Lower lobe of right lung (tissue), 2 donors: ENCODE results near the gene CC2D1A. TPM values are rescaled to one million over a fixed set of nuclear protein-coding genes. Genes with fewer than 3 reads are reported as not detected.

Experiments used
- ATAC-seq, 2 donors: fragments of 200-7000 bp; cut with Tn5 transposase; one replicate each; pipeline ENCODE4 v1.9.1; 2020 to 2022; ENCODE audit warnings: mild to moderate bottlenecking in 2 of 2, moderate library complexity in 2 of 2
- DNase-seq: peaks from one replicate; pipeline ENCODE4 v3.0.0-alpha.2; 2020
- H3K27ac ChIP-seq: fragments of 200-600 bp; one replicate; pipeline ENCODE4 v1.8.0; 2022
- H3K27me3 ChIP-seq: fragments of 200-600 bp; one replicate; pipeline ENCODE4 v1.8.0; 2022; ENCODE audit warnings: low read depth
- H3K36me3 ChIP-seq: fragments of 200-600 bp; one replicate; pipeline ENCODE4 v1.8.0; 2022; ENCODE audit warnings: mild to moderate bottlenecking
- H3K4me1 ChIP-seq: fragments of 200-600 bp; one replicate; pipeline ENCODE4 v1.8.0; 2022
- H3K4me3 ChIP-seq: fragments of 200-600 bp; one replicate; pipeline ENCODE4 v1.8.0; 2022; ENCODE audit warnings: mild to moderate bottlenecking
- H3K9me3 ChIP-seq: fragments of 200-600 bp; one replicate; pipeline ENCODE4 v1.8.0; 2022
- CTCF ChIP-seq: fragments of 200-600 bp; IDR thresholded peaks from one replicate; pipeline ENCODE4 v1.8.0; 2022; ENCODE audit warnings: antibody characterized with exemption, mild to moderate bottlenecking
- intact Hi-C: fragments of 100-400 bp; cut with DNase I; formaldehyde crosslinking; loops from one replicate; pipeline ENCODE4 v1.11.0; 2022
- microRNA-seq: library from miRNA; unstranded; fragments of <30 nt; microRNA quantifications from one replicate; pipeline ENCODE4 v1.2.0, GENCODE V29; 2020; ENCODE audit warnings: borderline number of aligned reads
- total RNA-seq: library from RNA; stranded (reverse); fragmentation: NEBNext Ultra II Directional; extraction: Animal tissue kit (Norgen Biotek cat#: 25700); gene quantifications from one replicate; pipeline ENCODE4 v1.2.1, GENCODE V29; 2021
- donor health status: DM: no; HTN: yes; CAD: no; lungs with severe emphysema.

Gene CC2D1A
- total RNA-seq, 1 donor from 2014 or later = 32.4 TPM

GRCh38 chr19:13978351-13979243 is 72.6 kb downstream of the CC2D1A start:
- no peak for TF ChIP-seq CTCF
- H3K27me3 ChIP-seq = no peaks in the 10 kb centered on the region
- H3K4me1 ChIP-seq = peaks cover 17% of the 10 kb centered on the region
- H3K27ac ChIP-seq = peak overlapping the region; percentile 77
- H3K4me3 ChIP-seq = peak overlapping the region; percentile 57
- peaks cover 23% of the 10 kb centered on the region for H3K36me3 ChIP-seq
- H3K9me3 ChIP-seq = no peaks in the 10 kb centered on the region
- ATAC-seq = peak; percentile 86 to 87
- peak; percentile 86 for DNase-seq
- intact Hi-C loops = no loop called here

DNA sequence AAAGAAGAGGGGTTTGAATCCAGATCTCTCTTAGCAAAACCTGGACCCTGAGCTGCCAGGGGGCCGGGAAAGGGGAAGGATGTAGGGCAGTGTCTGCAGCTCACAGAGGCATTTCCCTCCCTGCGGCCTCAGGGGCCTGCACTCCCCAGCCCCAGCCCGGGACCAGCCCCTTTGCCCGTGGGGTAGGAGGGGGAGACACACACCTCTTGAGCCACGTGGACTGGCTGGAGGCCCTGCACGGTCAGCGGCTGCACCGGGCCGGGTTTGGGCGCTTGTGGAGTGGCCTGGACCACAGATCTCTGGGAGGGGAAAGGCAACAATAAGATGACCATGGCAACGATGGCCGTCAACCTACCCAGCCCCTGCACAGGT is 73.2 kb downstream of the CC2D1A start:
- H3K27me3 ChIP-seq = no peaks in the 10 kb centered on the region
- peaks cover 22% of the 10 kb centered on the region for H3K36me3 ChIP-seq
- H3K4me3 ChIP-seq = peak overlapping the region; percentile 57
- peaks cover 17% of the 10 kb centered on the region for H3K4me1 ChIP-seq
- intact Hi-C loops = no loop called here
- ATAC-seq = peak; percentile 4 to 10
- no peak for DNase-seq
- TF ChIP-seq CTCF = no peak
- H3K9me3 ChIP-seq = no peaks in the 10 kb centered on the region
- peak overlapping the region; percentile 77 for H3K27ac ChIP-seq

GRCh38 chr19:13979686-13980085 is 73.7 kb downstream of the CC2D1A start:
- no peaks in the 10 kb centered on the region for H3K27me3 ChIP-seq
- ATAC-seq = no peak
- peaks cover 22% of the 10 kb centered on the region for H3K36me3 ChIP-seq
- H3K4me1 ChIP-seq = peaks cover 20% of the 10 kb centered on the region
- intact Hi-C loops = no loop called here
- DNase-seq = no peak
- no peak for TF ChIP-seq CTCF
- H3K27ac ChIP-seq = peak overlapping the region; percentile 77
- H3K4me3 ChIP-seq = peak overlapping the region; percentile 57
- no peaks in the 10 kb centered on the region for H3K9me3 ChIP-seq

DNA sequence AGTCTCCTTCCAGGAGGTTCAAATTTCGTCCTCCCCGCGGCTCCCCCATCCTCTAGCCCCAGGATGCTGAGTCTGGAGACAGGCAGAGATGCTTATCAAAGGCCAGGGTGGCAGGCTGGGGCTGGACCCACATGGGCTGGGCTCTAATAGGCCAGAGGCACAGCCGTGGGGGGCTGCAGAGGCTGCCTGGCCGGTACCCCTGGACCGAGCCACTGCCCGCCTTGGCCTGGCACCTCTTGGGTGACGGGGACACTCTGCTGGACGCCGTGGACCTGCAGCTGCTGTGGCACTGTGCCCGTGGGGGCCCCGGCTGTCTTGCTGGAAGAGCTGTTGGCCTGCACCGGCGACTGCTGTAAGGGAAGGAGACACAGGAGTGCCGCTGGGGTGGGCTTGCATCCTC is 74.3 kb downstream of the CC2D1A start:
- no peak overlapping the region for H3K27ac ChIP-seq
- intact Hi-C loops = no loop called here
- H3K4me1 ChIP-seq = peaks cover 24% of the 10 kb centered on the region
- H3K27me3 ChIP-seq = no peaks in the 10 kb centered on the region
- no peak for TF ChIP-seq CTCF
- H3K9me3 ChIP-seq = no peaks in the 10 kb centered on the region
- DNase-seq (no peak), ATAC-seq (no peak)
- H3K36me3 ChIP-seq = peaks cover 22% of the 10 kb centered on the region
- no peak overlapping the region for H3K4me3 ChIP-seq

Small RNA genes within 50 kb of the gene (microRNA-seq; reads per million reads assigned to microRNA genes)
- gene MIR181C (375 reads per million, percentile 71 among the genes with 10 or more reads in this experiment), gene MIR181D (138 reads per million, percentile 57 among the genes with 10 or more reads in this experiment)

Other genes starting within 250 kb of the CC2D1A start
- 30.4 TPM for gene MRI1, start 141.7 kb upstream of the CC2D1A start, total RNA-seq
- gene C19orf53, start 131.7 kb upstream of the CC2D1A start, total RNA-seq = 68.0 TPM
- 7.4 TPM for gene ZSWIM4, start 110.8 kb upstream of the CC2D1A start, total RNA-seq
- 0.68 TPM for gene NANOS3, start 29.1 kb upstream of the CC2D1A start, total RNA-seq
- gene BRME1, start 84 bp upstream of the CC2D1A start, total RNA-seq = 2.0 TPM
- 2.7 TPM for gene PODNL1, start 32.2 kb downstream of the CC2D1A start, total RNA-seq
- 28.4 TPM for gene DCAF15, start 46.3 kb downstream of the CC2D1A start, total RNA-seq
- 17.8 TPM for gene RFX1, start 100.1 kb downstream of the CC2D1A start, total RNA-seq
- not detected for gene RLN3, start 121.9 kb downstream of the CC2D1A start, total RNA-seq
- gene IL27RA, start 125.6 kb downstream of the CC2D1A start, total RNA-seq = 20.4 TPM
- gene PALM3, start 155.9 kb downstream of the CC2D1A start, total RNA-seq = 7.7 TPM
- 7.1 TPM for gene MISP3, start 166.6 kb downstream of the CC2D1A start, total RNA-seq
- not detected for gene C19orf67, start 179.6 kb downstream of the CC2D1A start, total RNA-seq
- 51.4 TPM for gene SAMD1, start 184.6 kb downstream of the CC2D1A start, total RNA-seq
- gene PRKACA, start 211.6 kb downstream of the CC2D1A start, total RNA-seq = 87.1 TPM
- 2.6 TPM for gene ASF1B, start 230.4 kb downstream of the CC2D1A start, total RNA-seq